ENCODE data around the gene SMYD2. TPM values are rescaled to one million over a fixed set of nuclear protein-coding genes. Genes with fewer than 3 reads are reported as not detected.

Gene SMYD2
- total RNA-seq, 1 donor from 2014 or later: 39.8 TPM

GRCh38 chr1:214244252-214244651, 36.7 kb upstream of the SMYD2 start:
- TF ChIP-seq CTCF (IDR thresholded peaks at IDR 0.05): no peak
- no peak for ATAC-seq
- Histone ChIP-seq H3K9me3 (no peaks in the 10 kb centered on the region), H3K4me3 (no peak overlapping the region), H3K27me3 (peaks cover 9% of the 10 kb centered on the region), H3K4me1 (no peaks in the 10 kb centered on the region), H3K27ac (no peak overlapping the region), H3K36me3 (no peaks in the 10 kb centered on the region)
- no peak for DNase-seq
- intact Hi-C loops (cut with DNase I): no loop called here

- intact Hi-C loops (cut with DNase I): no loop called here
- no peak for ATAC-seq
Measured at GRCh38 chr1:214244841-214245240, 36.1 kb upstream of the SMYD2 start.

GRCh38 chr1:214247501-214248041, 33.4 kb upstream of the SMYD2 start:
- Histone ChIP-seq H3K4me3 (no peak overlapping the region), H3K36me3 (no peaks in the 10 kb centered on the region), H3K27ac (no peak overlapping the region), H3K27me3 (peaks cover 3% of the 10 kb centered on the region), H3K4me1 (no peaks in the 10 kb centered on the region), H3K9me3 (no peaks in the 10 kb centered on the region)
- TF ChIP-seq CTCF (IDR thresholded peaks at IDR 0.05): no peak
- DNase-seq (no peak), ATAC-seq (no peak)
- intact Hi-C loops (cut with DNase I): no loop called here

More at GRCh38 chr1:214244841-214245240, 36.1 kb upstream of the SMYD2 start:
- no peak for DNase-seq
- no peak for TF ChIP-seq CTCF (IDR thresholded peaks at IDR 0.05)
- Histone ChIP-seq H3K9me3 (no peaks in the 10 kb centered on the region), H3K36me3 (no peaks in the 10 kb centered on the region), H3K4me3 (no peak overlapping the region), H3K4me1 (no peaks in the 10 kb centered on the region), H3K27me3 (peaks cover 9% of the 10 kb centered on the region), H3K27ac (no peak overlapping the region)

- no peak for ATAC-seq
- no peaks in the 10 kb centered on the region for H3K4me1 ChIP-seq
- no peak overlapping the region for H3K27ac ChIP-seq
- peaks cover 3% of the 10 kb centered on the region for H3K27me3 ChIP-seq
- H3K36me3 ChIP-seq: no peaks in the 10 kb centered on the region
- TF ChIP-seq CTCF (IDR thresholded peaks at IDR 0.05): no peak
- no peak for DNase-seq
- H3K4me3 ChIP-seq: no peak overlapping the region
- H3K9me3 ChIP-seq: no peaks in the 10 kb centered on the region
- intact Hi-C loops (cut with DNase I): no loop called here
Measured at GRCh38 chr1:214248311-214249085, 32.5 kb upstream of the SMYD2 start.

GRCh38 chr1:214249651-214250050, 31.3 kb upstream of the SMYD2 start:
- ATAC-seq (no peak), DNase-seq (no peak)
- Histone ChIP-seq H3K9me3 (no peaks in the 10 kb centered on the region), H3K27ac (no peak overlapping the region), H3K27me3 (peaks cover 3% of the 10 kb centered on the region), H3K4me3 (no peak overlapping the region), H3K4me1 (no peaks in the 10 kb centered on the region), H3K36me3 (no peaks in the 10 kb centered on the region)
- TF ChIP-seq CTCF (IDR thresholded peaks at IDR 0.05): no peak
- intact Hi-C loops (cut with DNase I): no loop called here
